HL-60 (cell line): ENCODE data around the gene MTFR1L.

ENCODE experiments used
- POLR2AphosphoS5 ChIP-seq: IDR thresholded peaks from 2 replicates; pipeline ENCODE4 v1.6.1; 2012; ENCODE audit warnings: low read depth
- TF ChIP-seq, protein P1 (sequence below): IDR thresholded peaks from one replicate; pipeline ENCODE4 v1.5.1; 2011; ENCODE audit warnings: low read length, control low read depth, inconsistent platforms; ENCODE audit not compliant: insufficient read depth

DNA sequence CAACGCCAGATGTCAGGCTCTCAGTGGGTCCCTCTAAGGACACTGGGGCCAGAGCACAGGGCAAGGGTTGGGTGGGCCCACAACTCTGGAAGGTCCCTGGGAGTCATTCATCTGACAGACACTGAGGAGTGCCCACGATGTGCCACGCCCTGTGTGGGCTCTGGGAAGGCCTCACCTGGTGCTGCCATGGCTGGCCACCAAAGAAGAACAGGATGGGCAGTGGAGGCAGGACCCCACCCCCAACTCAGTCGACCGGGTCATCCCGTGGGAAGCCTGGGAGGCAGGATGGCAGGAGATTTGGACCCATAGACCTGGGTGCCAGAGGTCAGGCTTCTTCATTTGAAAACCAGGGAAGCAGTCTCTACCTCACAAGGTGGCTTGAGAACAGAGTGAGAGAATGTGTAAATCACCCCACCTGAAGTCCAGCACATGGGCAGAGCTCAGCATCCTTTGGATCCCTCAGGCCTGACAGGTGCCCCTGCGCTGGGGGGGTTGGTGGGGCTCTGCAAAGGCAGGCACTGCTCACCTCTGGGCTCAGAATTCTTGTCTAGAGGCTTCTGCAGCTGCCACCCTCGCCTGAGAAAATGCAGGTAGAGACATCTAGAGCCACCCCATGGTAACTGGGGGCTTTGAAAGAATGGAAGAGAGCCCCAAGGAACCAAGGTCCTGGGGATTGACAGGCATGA, 20.9 kb upstream of the MTFR1L start:
- TF ChIP-seq, protein P1, sequence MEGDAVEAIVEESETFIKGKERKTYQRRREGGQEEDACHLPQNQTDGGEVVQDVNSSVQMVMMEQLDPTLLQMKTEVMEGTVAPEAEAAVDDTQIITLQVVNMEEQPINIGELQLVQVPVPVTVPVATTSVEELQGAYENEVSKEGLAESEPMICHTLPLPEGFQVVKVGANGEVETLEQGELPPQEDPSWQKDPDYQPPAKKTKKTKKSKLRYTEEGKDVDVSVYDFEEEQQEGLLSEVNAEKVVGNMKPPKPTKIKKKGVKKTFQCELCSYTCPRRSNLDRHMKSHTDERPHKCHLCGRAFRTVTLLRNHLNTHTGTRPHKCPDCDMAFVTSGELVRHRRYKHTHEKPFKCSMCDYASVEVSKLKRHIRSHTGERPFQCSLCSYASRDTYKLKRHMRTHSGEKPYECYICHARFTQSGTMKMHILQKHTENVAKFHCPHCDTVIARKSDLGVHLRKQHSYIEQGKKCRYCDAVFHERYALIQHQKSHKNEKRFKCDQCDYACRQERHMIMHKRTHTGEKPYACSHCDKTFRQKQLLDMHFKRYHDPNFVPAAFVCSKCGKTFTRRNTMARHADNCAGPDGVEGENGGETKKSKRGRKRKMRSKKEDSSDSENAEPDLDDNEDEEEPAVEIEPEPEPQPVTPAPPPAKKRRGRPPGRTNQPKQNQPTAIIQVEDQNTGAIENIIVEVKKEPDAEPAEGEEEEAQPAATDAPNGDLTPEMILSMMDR: no peak
- no peak for TF ChIP-seq POLR2AphosphoS5
